HepG2 (cell line): ENCODE measurements around the gene NPBWR2. TPM values are rescaled to one million over a fixed set of nuclear protein-coding genes. Genes with fewer than 3 reads are reported as not detected.

ENCODE experiments used
- AGO1 ChIP-seq: fragments of 200-400 bp; formaldehyde crosslinking; IDR thresholded peaks from 2 replicates; pipeline ENCODE4 v1.6.1; 2017; ENCODE audit warnings: mild to moderate bottlenecking, low read depth, low read length, moderate library complexity; ENCODE audit not compliant: poor library complexity, severe bottlenecking
- BCL6 ChIP-seq: IDR thresholded peaks from 2 replicates; pipeline ENCODE4 v1.6.1; 2016; ENCODE audit warnings: missing genetic modification reagents, missing compliant biosample characterization
- CCDC6 ChIP-seq: sonication (generic); formaldehyde crosslinking; IDR thresholded peaks from 2 replicates; pipeline ENCODE4 v1.8.1; 2022; ENCODE audit warnings: mild to moderate bottlenecking, missing genetic modification reagents, moderate library complexity
- LCORL ChIP-seq, 2 experiments: fragments of 450-650 bp in 1 of 2; sonication (generic) in 1 of 2; formaldehyde crosslinking in 1 of 2; IDR thresholded peaks; 2 replicates each; pipeline versions ENCODE4 v1.5.0 to v1.6.1; 2017 to 2020; ENCODE audit warnings: antibody characterized with exemption in 1 of 2, missing genetic modification reagents in 1 of 2
- MTERF4 ChIP-seq: sonication (generic); formaldehyde crosslinking; IDR thresholded peaks from 2 replicates; pipeline ENCODE4 v1.8.0; 2023; ENCODE audit warnings: mild to moderate bottlenecking, missing genetic modification reagents
- NR2C2 ChIP-seq: sonication (generic); formaldehyde crosslinking; IDR thresholded peaks from 2 replicates; pipeline ENCODE4 v1.4.0; 2020; ENCODE audit warnings: missing genetic modification reagents, mild to moderate bottlenecking, moderate library complexity, borderline replicate concordance
- NR2F6 ChIP-seq, 2 experiments: IDR thresholded peaks; 2 replicates each; pipeline ENCODE4 v1.6.1; 2016; ENCODE audit warnings: antibody characterized with exemption in 1 of 2, mild to moderate bottlenecking in 1 of 2
- POLR2A ChIP-seq, 2 experiments: IDR thresholded peaks; 2 replicates each; pipeline ENCODE4 v1.6.1; 2011; ENCODE audit warnings: low read depth in 2 of 2, low read length in 2 of 2, mild to moderate bottlenecking in 1 of 2, moderate library complexity in 1 of 2; ENCODE audit not compliant: insufficient read depth in 1 of 2
- RFX1 ChIP-seq: fragments of 450-650 bp; IDR thresholded peaks from 2 replicates; pipeline ENCODE4 v1.6.1; 2017
- THYN1 ChIP-seq: sonication (generic); formaldehyde crosslinking; IDR thresholded peaks from 2 replicates; pipeline ENCODE4 v1.8.1; 2023; ENCODE audit warnings: low read depth, mild to moderate bottlenecking, moderate library complexity, missing genetic modification reagents, borderline replicate concordance
- ZBTB38 ChIP-seq: sonication (generic); formaldehyde crosslinking; IDR thresholded peaks from 2 replicates; pipeline ENCODE4 v1.5.1; 2020; ENCODE audit warnings: mild to moderate bottlenecking, missing genetic modification reagents
- ZFP36L2 ChIP-seq: sonication (generic); formaldehyde crosslinking; IDR thresholded peaks from 2 replicates; pipeline ENCODE4 v1.4.0; 2020; ENCODE audit warnings: missing genetic modification reagents
- ZNF646 ChIP-seq: sonication (generic); formaldehyde crosslinking; IDR thresholded peaks from 2 replicates; pipeline ENCODE4 v1.9.0; 2021; ENCODE audit warnings: mild to moderate bottlenecking, missing genetic modification reagents
- ZNF768 ChIP-seq: sonication (generic); formaldehyde crosslinking; IDR thresholded peaks from 2 replicates; pipeline ENCODE4 v1.4.0; 2020; ENCODE audit warnings: missing genetic modification reagents
- ZNF776 ChIP-seq: sonication (generic); formaldehyde crosslinking; IDR thresholded peaks from 2 replicates; pipeline ENCODE4 v1.4.0; 2020; ENCODE audit warnings: mild to moderate bottlenecking, missing genetic modification reagents
- ZNF777 ChIP-seq: sonication (generic); formaldehyde crosslinking; IDR thresholded peaks from 2 replicates; pipeline ENCODE4 v1.4.0; 2020; ENCODE audit warnings: missing genetic modification reagents
- polyA plus RNA-seq, 8 experiments: library from polyadenylated mRNA; depleted of rRNA in 3 of 8; stranded (reverse) in 7 of 8; unstranded in 1 of 8; fragments of >200 nt; fragmentation: Illumina TruSeq in 4 of 8; extraction: Trizol in 4 of 8; gene quantifications; 2 replicates each; pipeline versions ENCODE4 v1.2.1 to v1.2.3, GENCODE V29; 2011 to 2016; ENCODE audit warnings: low read depth in 4 of 8, missing spikeins in 1 of 8, mixed read lengths in 1 of 8; ENCODE audit not compliant: insufficient read depth in 1 of 8
- total RNA-seq, 5 experiments: library from RNA; depleted of rRNA; stranded (reverse); fragments of >200 nt; fragmentation: Illumina TruSeq; extraction: Trizol; gene quantifications; 2 replicates each; pipeline ENCODE4 v1.2.3, GENCODE V29; 2016; ENCODE audit warnings: low read depth in 1 of 5
- TF ChIP-seq, protein P1 (sequence below): sonication (generic); formaldehyde crosslinking; IDR thresholded peaks from 2 replicates; pipeline ENCODE4 v1.4.0; 2020; ENCODE audit warnings: missing genetic modification reagents, borderline replicate concordance
- TF ChIP-seq, protein P2 (sequence below): sonication (generic); formaldehyde crosslinking; IDR thresholded peaks from 2 replicates; pipeline ENCODE4 v1.4.0; 2020; ENCODE audit warnings: missing genetic modification reagents

The NPBWR2 gene
- total and polyA plus RNA-seq, 2 of the 13 experiments (the other 11 are each of a cell fraction or from before 2014, with no cell fraction given), result not detected

- TF ChIP-seq ZNF646 (CRISPR knock-in tag) (no peak), NR2C2 (peak; percentile 90), THYN1 (CRISPR knock-in tag) (no peak), CCDC6 (no peak), ZNF777 (0 out of 2 replicates have a peak, but pooled peaks have one; percentile 30), RFX1 (no peak), BCL6 (CRISPR knock-in tag) (0 out of 2 replicates have a peak, but pooled peaks have one; percentile 1), ZFP36L2 (no peak), ZNF768 (CRISPR knock-in tag) (peak; percentile 25; the same call in 1 of the 2 replicates), NR2F6 (IDR thresholded peaks at IDR 0.05) (peak; percentile 71), NR2F6 (CRISPR knock-in tag; IDR thresholded peaks at IDR 0.05) (peak; percentile 83), ZBTB38 (peak; percentile 25; the same call in 1 of the 2 replicates), ZNF776 (CRISPR knock-in tag) (peak; percentile 79; the same call in 1 of the 2 replicates), LCORL (IDR thresholded peaks at IDR 0.05) (no peak), LCORL (CRISPR knock-in tag; IDR thresholded peaks at IDR 0.05) (0 out of 2 replicates have a peak, but pooled peaks have one; percentile 38), MTERF4 (CRISPR knock-in tag) (0 out of 2 replicates have a peak, but pooled peaks have one; percentile 27), AGO1 (peak; percentile 64), POLR2A (IDR thresholded peaks at IDR 0.05; ENCODE audit: insufficient read depth in 1 of 2, low read depth in 2 of 2, low read length in 2 of 2) (no peak)
- TF ChIP-seq, protein P1, sequence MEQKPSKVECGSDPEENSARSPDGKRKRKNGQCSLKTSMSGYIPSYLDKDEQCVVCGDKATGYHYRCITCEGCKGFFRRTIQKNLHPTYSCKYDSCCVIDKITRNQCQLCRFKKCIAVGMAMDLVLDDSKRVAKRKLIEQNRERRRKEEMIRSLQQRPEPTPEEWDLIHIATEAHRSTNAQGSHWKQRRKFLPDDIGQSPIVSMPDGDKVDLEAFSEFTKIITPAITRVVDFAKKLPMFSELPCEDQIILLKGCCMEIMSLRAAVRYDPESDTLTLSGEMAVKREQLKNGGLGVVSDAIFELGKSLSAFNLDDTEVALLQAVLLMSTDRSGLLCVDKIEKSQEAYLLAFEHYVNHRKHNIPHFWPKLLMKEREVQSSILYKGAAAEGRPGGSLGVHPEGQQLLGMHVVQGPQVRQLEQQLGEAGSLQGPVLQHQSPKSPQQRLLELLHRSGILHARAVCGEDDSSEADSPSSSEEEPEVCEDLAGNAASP (CRISPR knock-in tag), result peak; percentile 90; the same call in 1 of the 2 replicates
- TF ChIP-seq, protein P2, sequence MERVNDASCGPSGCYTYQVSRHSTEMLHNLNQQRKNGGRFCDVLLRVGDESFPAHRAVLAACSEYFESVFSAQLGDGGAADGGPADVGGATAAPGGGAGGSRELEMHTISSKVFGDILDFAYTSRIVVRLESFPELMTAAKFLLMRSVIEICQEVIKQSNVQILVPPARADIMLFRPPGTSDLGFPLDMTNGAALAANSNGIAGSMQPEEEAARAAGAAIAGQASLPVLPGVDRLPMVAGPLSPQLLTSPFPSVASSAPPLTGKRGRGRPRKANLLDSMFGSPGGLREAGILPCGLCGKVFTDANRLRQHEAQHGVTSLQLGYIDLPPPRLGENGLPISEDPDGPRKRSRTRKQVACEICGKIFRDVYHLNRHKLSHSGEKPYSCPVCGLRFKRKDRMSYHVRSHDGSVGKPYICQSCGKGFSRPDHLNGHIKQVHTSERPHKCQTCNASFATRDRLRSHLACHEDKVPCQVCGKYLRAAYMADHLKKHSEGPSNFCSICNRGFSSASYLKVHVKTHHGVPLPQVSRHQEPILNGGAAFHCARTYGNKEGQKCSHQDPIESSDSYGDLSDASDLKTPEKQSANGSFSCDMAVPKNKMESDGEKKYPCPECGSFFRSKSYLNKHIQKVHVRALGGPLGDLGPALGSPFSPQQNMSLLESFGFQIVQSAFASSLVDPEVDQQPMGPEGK (CRISPR knock-in tag), result peak; percentile 24; the same call in 1 of the 2 replicates
Measured at GRCh38 chr20:64080813-64081623, 26.3 kb downstream of the NPBWR2 start (continued).
